ENCODE data around the gene EFNB2.

- TF ChIP-seq CTCF (IDR thresholded peaks at IDR 0.05), result no peak
- TF ChIP-seq POLR2A (IDR thresholded peaks at IDR 0.05), result no peak
- TF ChIP-seq POLR2AphosphoS5 (IDR thresholded peaks at IDR 0.05), result no peak
Observed at GRCh38 chr13:106526738-106527444, 8.6 kb downstream of the EFNB2 start.

Data from sigmoid colon (tissue), 4 donors.